IgD-negative memory B cell (primary cell): ENCODE measurements around the gene GATA5. TPM values are rescaled to one million over a fixed set of nuclear protein-coding genes. Genes with fewer than 3 reads are reported as not detected.
A peak's percentile ranks its signal among the peaks of the same experiment; 100 is the strongest.

Source experiments
- H3K27ac Mint-ChIP-seq, 3 donors: one replicate each; pipeline ENCODE4 v1.8.0; 2020 to 2022; ENCODE audit warnings: mild to moderate bottlenecking in 3 of 3, mixed read lengths in 3 of 3, moderate library complexity in 1 of 3
- H3K27me3 Mint-ChIP-seq: one replicate; pipeline ENCODE4 v1.8.0; 2021; ENCODE audit warnings: mixed read lengths
- H3K36me3 Mint-ChIP-seq: one replicate; pipeline ENCODE4 v1.8.0; 2020; ENCODE audit warnings: mild to moderate bottlenecking, mixed read lengths
- H3K4me1 Mint-ChIP-seq, 3 donors: one replicate each; pipeline ENCODE4 v1.8.0; 2020 to 2022; ENCODE audit warnings: mixed read lengths in 3 of 3, mild to moderate bottlenecking in 1 of 3
- H3K4me3 Mint-ChIP-seq, 4 donors: one replicate each; pipeline ENCODE4 v1.8.0; 2020 to 2022; ENCODE audit warnings: mild to moderate bottlenecking in 4 of 4, mixed read lengths in 4 of 4, moderate library complexity in 3 of 4
- H3K9me3 Mint-ChIP-seq, 3 donors: one replicate each; pipeline ENCODE4 v1.8.0; 2020 to 2021; ENCODE audit warnings: mixed read lengths in 3 of 3, mild to moderate bottlenecking in 1 of 3
- polyA plus RNA-seq: library from polyadenylated mRNA; unstranded; fragments of 300-500 nt; fragmentation: Illumina TruSeq; gene quantifications from one replicate; pipeline ENCODE4 v1.2.3, GENCODE V29; 2021

GATA5 gene
- polyA plus RNA-seq, 1 donor from 2014 or later, result not detected

GRCh38 chr20:62476056-62476838 lies 452 bp upstream of the GATA5 start:
- peaks cover 32% of the 10 kb centered on the region for H3K27me3 Mint-ChIP-seq

DNA sequence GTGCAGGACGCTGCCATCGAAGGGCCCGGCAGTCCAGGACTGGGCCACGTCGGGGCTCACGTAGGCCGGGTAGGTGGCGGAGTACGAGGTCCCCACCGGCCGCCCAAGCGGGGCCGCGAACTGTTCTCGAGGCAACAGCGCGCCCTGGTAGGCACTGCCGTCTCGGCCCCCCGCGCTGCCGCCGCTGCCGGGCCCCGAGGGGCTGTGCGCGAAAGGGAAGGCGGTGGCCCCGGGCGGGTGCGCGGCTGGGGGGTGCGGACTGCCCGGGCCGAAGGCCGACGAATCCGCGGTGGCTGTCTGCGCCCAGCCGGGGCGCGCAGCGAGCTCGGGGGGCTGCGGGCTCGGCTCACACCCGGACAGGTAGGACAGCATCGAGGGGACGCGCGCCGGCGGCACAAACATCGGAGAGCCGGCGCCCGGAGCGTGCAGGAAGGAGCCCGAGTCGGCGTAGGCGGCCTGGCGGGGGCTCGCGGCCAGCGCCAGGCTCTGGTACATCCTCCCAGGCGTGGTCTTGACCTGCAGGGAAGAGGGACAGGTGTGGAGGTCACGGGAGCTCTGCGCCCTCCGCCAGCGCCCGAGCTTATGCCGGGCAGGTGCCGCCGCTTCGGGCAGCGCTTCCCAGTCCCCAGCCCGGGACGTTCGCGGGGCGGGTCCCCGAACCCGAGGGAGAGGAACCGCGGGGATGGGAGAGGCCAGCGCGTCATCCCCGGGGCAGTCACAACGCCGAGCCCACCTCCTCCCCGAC lies 596 bp downstream of the GATA5 start:
- H3K4me3 Mint-ChIP-seq, result peak overlapping the region in 1 of 4 donors; percentile 43
- no peaks in the 10 kb centered on the region for H3K36me3 Mint-ChIP-seq
- H3K27ac Mint-ChIP-seq, result no peak overlapping the region
- peaks cover 34% of the 10 kb centered on the region for H3K27me3 Mint-ChIP-seq
- peaks cover 0 to 6% (median 6%) of the 10 kb centered on the region in 3 donors for H3K4me1 Mint-ChIP-seq
- no peaks in the 10 kb centered on the region for H3K9me3 Mint-ChIP-seq

More at GRCh38 chr20:62476056-62476838, 452 bp upstream of the GATA5 start:
- Mint-ChIP-seq H3K9me3 (no peaks in the 10 kb centered on the region), H3K4me3 (peak overlapping the region in 1 of 4 donors; percentile 78), H3K36me3 (no peaks in the 10 kb centered on the region), H3K4me1 (peaks cover 0 to 6% (median 6%) of the 10 kb centered on the region in 3 donors), H3K27ac (no peak overlapping the region)

GRCh38 chr20:62474604-62475026 lies 1.2 kb downstream of the GATA5 start:
- no peak overlapping the region for H3K27ac Mint-ChIP-seq
- H3K27me3 Mint-ChIP-seq, result peaks cover 33% of the 10 kb centered on the region
- no peaks in the 10 kb centered on the region for H3K36me3 Mint-ChIP-seq
- H3K9me3 Mint-ChIP-seq, result no peaks in the 10 kb centered on the region
- H3K4me1 Mint-ChIP-seq, result peaks cover 0 to 6% (median 6%) of the 10 kb centered on the region in 3 donors
- H3K4me3 Mint-ChIP-seq, result no peak overlapping the region

GRCh38 chr20:62473717-62474603 lies 1.8 kb downstream of the GATA5 start:
- Mint-ChIP-seq H3K4me1 (peaks cover 0 to 6% (median 2%) of the 10 kb centered on the region in 3 donors), H3K36me3 (no peaks in the 10 kb centered on the region), H3K4me3 (no peak overlapping the region), H3K9me3 (no peaks in the 10 kb centered on the region), H3K27ac (no peak overlapping the region), H3K27me3 (peaks cover 33% of the 10 kb centered on the region)

GRCh38 chr20:62472941-62473585 lies 2.7 kb downstream of the GATA5 start:
- Mint-ChIP-seq H3K4me3 (peak overlapping the region in 1 of 4 donors; percentile 49), H3K9me3 (no peaks in the 10 kb centered on the region), H3K4me1 (peaks cover 0 to under 1% (median 0%) of the 10 kb centered on the region in 3 donors), H3K36me3 (no peaks in the 10 kb centered on the region), H3K27ac (peak overlapping the region in 1 of 3 donors; percentile 82), H3K27me3 (peaks cover 28% of the 10 kb centered on the region)

DNA sequence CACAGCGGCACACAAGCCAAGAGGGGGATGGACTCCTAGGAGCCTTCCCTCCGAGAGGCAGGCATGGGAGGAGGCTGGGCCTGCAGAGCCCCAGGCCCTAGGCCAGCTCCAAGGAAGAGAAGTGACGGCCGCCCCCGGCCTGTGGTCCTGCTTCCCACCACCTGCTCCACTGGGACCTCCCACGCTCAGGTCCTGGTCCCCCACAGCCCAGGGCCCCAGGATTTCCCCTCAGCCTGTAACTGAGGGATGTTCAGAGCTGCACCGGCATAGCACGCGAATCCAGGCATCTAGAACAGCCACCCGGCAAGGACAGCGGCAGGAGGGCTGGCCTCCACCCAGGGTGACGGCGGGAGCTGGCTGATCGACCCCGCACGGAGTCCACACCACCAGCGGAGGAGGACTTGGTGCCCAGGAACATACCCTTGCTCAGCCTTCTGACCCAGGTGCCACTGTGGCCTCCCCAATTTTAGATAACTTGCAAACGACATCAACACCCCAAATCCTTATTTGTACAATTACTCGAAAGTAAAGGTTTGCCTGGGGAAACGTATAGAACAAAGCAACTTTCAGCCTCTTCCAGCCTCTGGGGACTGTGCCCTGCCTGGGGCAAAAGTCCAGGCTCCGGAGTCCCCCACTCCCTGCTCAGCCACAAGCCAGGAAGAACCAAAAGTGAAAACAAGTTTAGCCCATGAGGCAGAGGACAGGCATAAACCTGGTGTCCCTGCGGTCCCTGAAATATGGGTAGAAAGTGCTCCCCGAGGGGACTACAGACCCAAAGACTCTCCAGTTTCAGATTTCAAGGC lies 3.5 kb downstream of the GATA5 start:
- no peaks in the 10 kb centered on the region for H3K36me3 Mint-ChIP-seq
- H3K4me1 Mint-ChIP-seq, result no peaks in the 10 kb centered on the region
- no peaks in the 10 kb centered on the region for H3K9me3 Mint-ChIP-seq
- peak overlapping the region in 1 of 3 donors; percentile 82 for H3K27ac Mint-ChIP-seq
- H3K4me3 Mint-ChIP-seq, result peak overlapping the region in 1 of 4 donors; percentile 49
- H3K27me3 Mint-ChIP-seq, result peaks cover 24% of the 10 kb centered on the region

GRCh38 chr20:62470459-62470858 lies 5.3 kb downstream of the GATA5 start:
- Mint-ChIP-seq H3K27ac (no peak overlapping the region), H3K27me3 (peaks cover 17% of the 10 kb centered on the region), H3K4me1 (no peaks in the 10 kb centered on the region), H3K36me3 (no peaks in the 10 kb centered on the region), H3K4me3 (no peak overlapping the region), H3K9me3 (no peaks in the 10 kb centered on the region)

DNA sequence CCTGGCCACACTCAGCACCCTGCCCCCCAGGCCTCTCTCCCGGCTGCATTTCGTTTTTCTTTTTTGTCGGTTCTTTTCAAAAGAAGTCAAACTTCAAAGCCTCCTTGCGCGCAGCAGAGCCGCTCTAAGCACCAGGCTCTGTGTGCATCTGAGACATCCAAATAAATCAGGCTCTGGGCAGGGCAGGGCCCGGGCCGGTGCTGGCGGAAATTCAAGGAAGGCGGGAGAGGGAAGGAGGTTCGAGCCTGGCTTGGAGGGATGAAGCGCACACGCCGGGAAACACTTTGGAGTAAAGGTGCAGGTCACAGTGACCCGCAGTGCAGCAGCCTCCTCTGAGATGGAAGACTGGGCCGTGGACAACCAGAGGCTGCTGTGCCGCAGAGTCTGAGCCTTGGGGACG lies 5.8 kb downstream of the GATA5 start:
- Mint-ChIP-seq H3K27me3 (peaks cover 17% of the 10 kb centered on the region), H3K36me3 (no peaks in the 10 kb centered on the region), H3K27ac (no peak overlapping the region), H3K9me3 (no peaks in the 10 kb centered on the region), H3K4me1 (no peaks in the 10 kb centered on the region), H3K4me3 (no peak overlapping the region)

DNA sequence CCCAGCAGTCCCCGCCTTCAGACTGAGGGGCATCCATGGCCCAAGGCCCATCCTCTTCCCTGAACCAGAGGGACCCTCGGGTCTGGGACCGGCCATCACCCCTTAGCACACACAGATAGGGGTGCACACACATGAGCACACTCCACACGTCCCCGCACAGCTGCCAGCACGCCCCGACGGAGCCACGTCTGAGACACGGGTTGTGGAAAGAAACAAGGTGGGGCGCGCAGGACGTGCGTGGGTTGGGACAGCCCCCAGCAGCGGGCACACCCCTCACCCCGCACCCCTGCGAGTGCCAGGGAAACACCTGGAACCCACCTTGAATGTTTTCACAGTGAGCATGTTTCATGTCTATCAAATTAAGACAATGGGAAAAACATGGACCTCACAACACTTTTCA lies 6.4 kb downstream of the GATA5 start:
- Mint-ChIP-seq H3K4me1 (no peaks in the 10 kb centered on the region), H3K36me3 (no peaks in the 10 kb centered on the region), H3K27me3 (peaks cover 17% of the 10 kb centered on the region), H3K9me3 (no peaks in the 10 kb centered on the region), H3K27ac (no peak overlapping the region), H3K4me3 (no peak overlapping the region)

DNA sequence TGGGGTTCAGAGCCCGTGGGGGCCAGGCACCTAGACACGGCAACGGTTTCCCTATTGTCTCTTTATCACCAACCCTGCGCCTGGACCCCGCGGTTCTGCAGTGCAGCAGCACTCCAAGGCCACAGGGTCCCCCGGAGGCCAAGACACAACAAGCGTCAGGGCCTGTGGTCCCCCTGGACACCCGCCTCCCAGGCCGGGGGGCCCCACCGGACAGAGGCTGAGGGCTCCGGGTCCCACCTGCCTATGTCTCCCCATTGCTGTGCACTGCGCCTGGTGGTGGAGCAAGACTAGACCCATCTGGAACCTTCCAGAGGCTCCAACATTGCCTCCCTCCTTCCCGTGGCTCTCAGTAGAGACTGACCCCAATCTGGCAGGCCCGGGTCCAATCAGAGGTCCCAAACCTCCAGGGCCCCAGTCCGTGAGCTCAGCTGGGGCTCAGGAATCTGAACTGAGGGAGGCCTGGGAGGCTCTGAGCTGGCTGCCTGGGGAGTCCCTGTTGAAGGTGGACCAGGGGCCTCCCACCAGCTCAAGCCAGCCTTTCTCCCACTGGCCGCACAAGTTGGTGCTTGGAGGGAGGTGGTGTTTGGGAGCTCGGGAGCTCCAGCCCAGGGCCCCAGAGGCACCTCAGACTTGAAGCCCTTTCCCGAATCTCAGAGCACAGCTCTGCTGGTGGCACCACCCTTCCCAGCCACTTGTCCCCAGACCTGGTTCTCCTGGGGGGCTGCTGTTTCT lies 8.8 kb downstream of the GATA5 start:
- no peaks in the 10 kb centered on the region for H3K9me3 Mint-ChIP-seq
- H3K36me3 Mint-ChIP-seq, result no peaks in the 10 kb centered on the region
- no peak overlapping the region for H3K27ac Mint-ChIP-seq
- H3K4me1 Mint-ChIP-seq, result no peaks in the 10 kb centered on the region
- peaks cover 11% of the 10 kb centered on the region for H3K27me3 Mint-ChIP-seq
- H3K4me3 Mint-ChIP-seq, result no peak overlapping the region

DNA sequence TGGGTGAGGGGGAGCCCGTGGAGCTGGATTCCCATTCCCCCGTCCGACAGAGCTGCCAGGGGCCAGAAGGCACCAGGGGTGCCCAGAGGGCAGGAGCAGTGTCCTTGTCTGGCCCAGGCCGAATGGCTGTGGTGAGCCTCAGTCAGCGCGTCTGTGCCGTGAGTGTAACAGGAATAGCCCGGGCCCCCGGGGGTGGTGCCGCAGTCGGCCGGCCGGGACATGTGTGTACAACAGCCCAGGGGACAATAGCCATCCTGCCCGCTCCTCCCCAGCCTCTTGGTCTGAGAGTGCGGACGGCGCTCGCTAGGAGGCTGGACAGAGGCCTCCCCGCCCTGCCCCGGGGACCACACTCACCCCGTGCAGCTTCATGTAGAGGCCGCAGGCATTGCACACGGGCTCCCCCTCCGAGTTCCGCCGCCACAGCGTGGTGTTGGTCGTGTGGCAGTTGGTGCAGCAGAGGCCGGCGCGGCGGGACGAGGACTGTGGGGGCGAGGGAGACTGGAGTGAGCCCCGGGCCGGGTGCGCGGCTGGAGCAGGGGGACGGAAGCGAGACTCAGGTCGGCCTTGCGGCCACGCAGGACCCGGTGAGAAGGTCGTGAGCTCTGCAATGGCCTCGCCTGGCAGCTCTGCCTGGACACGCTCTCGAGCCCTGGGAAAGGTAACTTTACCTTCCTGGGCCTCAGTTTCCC lies 9.6 kb downstream of the GATA5 start:
- Mint-ChIP-seq H3K4me3 (no peak overlapping the region), H3K36me3 (no peaks in the 10 kb centered on the region), H3K9me3 (no peaks in the 10 kb centered on the region), H3K27me3 (peaks cover 9% of the 10 kb centered on the region), H3K27ac (no peak overlapping the region), H3K4me1 (no peaks in the 10 kb centered on the region)

DNA sequence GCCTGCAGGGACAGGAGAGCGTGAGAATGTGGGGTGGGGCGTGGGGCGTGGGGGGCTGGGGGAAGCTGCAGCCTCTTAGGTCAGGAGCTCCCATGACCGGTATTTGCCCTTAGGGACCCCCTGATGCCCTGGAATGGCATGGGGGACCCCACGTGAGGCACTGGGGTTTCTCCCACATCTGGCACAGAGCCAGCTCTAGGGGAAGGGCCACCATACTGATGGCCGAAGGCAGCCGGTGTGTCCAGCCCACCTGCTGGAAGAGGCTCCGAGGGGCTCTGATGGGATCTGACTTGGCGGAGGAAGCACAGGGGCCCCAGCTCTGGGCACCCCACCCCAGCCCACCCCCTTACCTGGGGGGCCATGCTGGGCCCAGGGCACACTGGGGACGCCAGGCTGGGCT lies 10.8 kb downstream of the GATA5 start:
- Mint-ChIP-seq H3K27ac (no peak overlapping the region), H3K4me1 (no peaks in the 10 kb centered on the region)

GRCh38 chr20:62464425-62464770 lies 11.4 kb downstream of the GATA5 start:
- Mint-ChIP-seq H3K4me1 (no peaks in the 10 kb centered on the region), H3K9me3 (no peaks in the 10 kb centered on the region), H3K4me3 (no peak overlapping the region), H3K36me3 (no peaks in the 10 kb centered on the region), H3K27ac (no peak overlapping the region), H3K27me3 (peaks cover 3% of the 10 kb centered on the region)

More for the DNA sequence above, 10.8 kb downstream of the GATA5 start:
- H3K4me3 Mint-ChIP-seq, result no peak overlapping the region
- no peaks in the 10 kb centered on the region for H3K36me3 Mint-ChIP-seq
- no peaks in the 10 kb centered on the region for H3K9me3 Mint-ChIP-seq
- H3K27me3 Mint-ChIP-seq, result peaks cover 6% of the 10 kb centered on the region
